Colonic mucosa (tissue), 4 donors: Measurements from ENCODE around the gene TTC22. TPM values are rescaled to one million over a fixed set of nuclear protein-coding genes. Genes with fewer than 3 reads are reported as not detected.

Experiments
- DNase-seq: peaks from one replicate; pipeline ENCODE4 v3.0.0-alpha.2; 2020
- H3K27ac ChIP-seq: fragments of 200-600 bp; one replicate; pipeline ENCODE4 v1.8.0; 2021
- H3K27me3 ChIP-seq: fragments of 200-600 bp; one replicate; pipeline ENCODE4 v1.8.0; 2021
- H3K36me3 ChIP-seq: fragments of 200-600 bp; one replicate; pipeline ENCODE4 v1.8.0; 2021
- H3K4me1 ChIP-seq: fragments of 200-600 bp; one replicate; pipeline ENCODE4 v1.8.0; 2021; ENCODE audit warnings: mild to moderate bottlenecking
- H3K4me3 ChIP-seq: fragments of 200-600 bp; one replicate; pipeline ENCODE4 v1.8.0; 2021
- H3K9ac ChIP-seq, 2 donors: one replicate each; pipeline ENCODE4 v1.7.0; 2013; ENCODE audit warnings: control low read depth in 2 of 2, low read depth in 2 of 2, low read length in 2 of 2
- H3K9me3 ChIP-seq: fragments of 200-600 bp; one replicate; pipeline ENCODE4 v1.8.0; 2021
- intact Hi-C: fragments of 100-400 bp; cut with DNase I; formaldehyde crosslinking; loops from one replicate; pipeline ENCODE4 v1.14.1; 2022
- total RNA-seq, 2 donors: library from RNA; stranded (reverse); fragmentation: NEBNext Ultra II Directional in 1 of 2; extraction: Animal tissue kit (Norgen Biotek cat#: 25700) in 1 of 2; gene quantifications; one replicate each; pipeline ENCODE4 v1.2.1, GENCODE V29; 2021
- TF ChIP-seq, protein P1 (sequence below): fragments of 200-600 bp; IDR thresholded peaks from one replicate; pipeline ENCODE4 v1.8.0; 2022; ENCODE audit warnings: antibody characterized with exemption, mild to moderate bottlenecking
- donor health status: healthy.
- donor health status: DM: no; HTN: no; CAD: no.
- donor health status: DM: no; HTN: no; CAD: no.

The TTC22 gene
- total RNA-seq, 2 donors from 2014 or later, result 52.4 to 80.6 TPM

DNA sequence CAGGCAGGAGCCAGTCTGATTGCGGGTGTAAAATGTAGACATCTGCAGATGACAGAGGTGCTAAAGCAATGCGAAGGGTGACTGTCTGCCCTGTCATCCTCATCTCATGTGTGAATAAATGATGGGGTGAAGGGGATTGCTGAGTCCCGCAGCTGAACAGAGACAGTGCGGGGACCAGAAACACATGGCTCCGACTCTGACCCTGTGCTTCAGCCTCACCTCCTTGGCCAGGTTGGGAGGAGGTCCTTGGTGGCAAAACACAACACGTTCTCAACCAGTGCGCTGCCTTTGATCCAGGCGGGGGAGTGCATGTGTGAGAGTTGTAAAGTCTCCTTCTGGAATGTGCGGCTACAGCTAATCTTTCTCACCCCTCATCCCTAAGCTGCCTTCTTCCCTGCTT lies 32.0 kb upstream of the TTC22 start:
- DNase-seq, result no peak
- Histone ChIP-seq H3K27me3 (no peaks in the 10 kb centered on the region), H3K4me1 (no peaks in the 10 kb centered on the region), H3K9me3 (no peaks in the 10 kb centered on the region), H3K4me3 (no peak overlapping the region), H3K27ac (no peak overlapping the region), H3K9ac (no peak overlapping the region), H3K36me3 (no peaks in the 10 kb centered on the region)
- TF ChIP-seq, protein P1, sequence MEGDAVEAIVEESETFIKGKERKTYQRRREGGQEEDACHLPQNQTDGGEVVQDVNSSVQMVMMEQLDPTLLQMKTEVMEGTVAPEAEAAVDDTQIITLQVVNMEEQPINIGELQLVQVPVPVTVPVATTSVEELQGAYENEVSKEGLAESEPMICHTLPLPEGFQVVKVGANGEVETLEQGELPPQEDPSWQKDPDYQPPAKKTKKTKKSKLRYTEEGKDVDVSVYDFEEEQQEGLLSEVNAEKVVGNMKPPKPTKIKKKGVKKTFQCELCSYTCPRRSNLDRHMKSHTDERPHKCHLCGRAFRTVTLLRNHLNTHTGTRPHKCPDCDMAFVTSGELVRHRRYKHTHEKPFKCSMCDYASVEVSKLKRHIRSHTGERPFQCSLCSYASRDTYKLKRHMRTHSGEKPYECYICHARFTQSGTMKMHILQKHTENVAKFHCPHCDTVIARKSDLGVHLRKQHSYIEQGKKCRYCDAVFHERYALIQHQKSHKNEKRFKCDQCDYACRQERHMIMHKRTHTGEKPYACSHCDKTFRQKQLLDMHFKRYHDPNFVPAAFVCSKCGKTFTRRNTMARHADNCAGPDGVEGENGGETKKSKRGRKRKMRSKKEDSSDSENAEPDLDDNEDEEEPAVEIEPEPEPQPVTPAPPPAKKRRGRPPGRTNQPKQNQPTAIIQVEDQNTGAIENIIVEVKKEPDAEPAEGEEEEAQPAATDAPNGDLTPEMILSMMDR, result no peak
- intact Hi-C loops, result no loop called here

DNA sequence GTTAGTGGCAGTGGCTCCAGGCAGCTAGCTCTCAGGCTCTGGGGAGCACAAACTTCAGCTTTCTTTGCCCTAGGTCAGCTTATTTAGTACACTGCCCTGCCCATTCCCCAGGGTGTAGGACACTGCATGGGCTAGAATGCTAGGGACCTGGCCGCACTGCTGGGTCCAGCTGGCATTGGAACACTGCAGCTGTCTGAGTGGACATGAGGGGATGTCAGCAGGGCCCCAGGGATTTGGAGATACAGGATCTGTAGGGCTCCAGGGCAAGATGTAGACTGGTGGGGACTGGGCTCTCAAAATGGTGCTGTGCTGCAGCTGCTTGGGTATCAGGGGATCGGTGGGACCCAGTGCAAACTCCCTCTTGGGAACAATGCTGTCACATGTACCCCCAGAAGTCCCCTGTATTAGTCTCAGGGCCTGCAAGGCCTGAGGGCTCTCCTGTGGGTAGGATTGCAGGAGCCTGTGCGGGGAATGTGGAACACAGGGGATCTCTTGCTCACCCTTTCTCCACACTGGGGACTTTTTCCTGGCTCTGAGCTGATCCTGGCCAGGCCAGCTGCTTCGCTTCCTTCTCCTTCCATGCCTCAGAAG lies 25.2 kb upstream of the TTC22 start:
- H3K4me3 ChIP-seq, result no peak overlapping the region
- no peak for DNase-seq
- intact Hi-C loops, result no loop called here
- no peaks in the 10 kb centered on the region for H3K36me3 ChIP-seq
- H3K4me1 ChIP-seq, result no peaks in the 10 kb centered on the region
- H3K9me3 ChIP-seq, result no peaks in the 10 kb centered on the region
- TF ChIP-seq, protein P1, result no peak
- H3K9ac ChIP-seq, result no peak overlapping the region
- H3K27ac ChIP-seq, result no peak overlapping the region
- no peaks in the 10 kb centered on the region for H3K27me3 ChIP-seq

DNA sequence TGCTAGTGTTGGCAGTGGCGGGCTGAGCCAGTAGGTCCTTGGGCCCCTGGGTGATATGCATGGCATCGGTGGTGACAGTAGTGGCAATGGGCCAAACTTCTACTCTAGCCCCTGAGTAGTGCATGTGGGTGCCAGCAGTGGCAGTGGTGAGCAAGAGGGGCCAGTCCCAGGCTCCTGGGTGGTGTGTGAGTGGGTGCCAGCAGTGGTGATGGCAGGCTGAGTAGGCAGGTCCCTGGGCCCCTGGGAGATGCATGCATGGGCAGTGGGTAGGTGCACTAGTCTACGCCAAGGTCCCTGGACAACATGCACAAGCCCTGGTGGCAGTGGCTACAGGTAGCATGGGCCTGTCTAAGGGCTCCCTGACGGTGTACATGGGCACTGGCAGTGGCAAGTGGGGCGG lies 24.6 kb upstream of the TTC22 start:
- intact Hi-C loops, result no loop called here
- DNase-seq, result no peak
- Histone ChIP-seq H3K36me3 (no peaks in the 10 kb centered on the region), H3K27ac (no peak overlapping the region), H3K4me3 (no peak overlapping the region), H3K9ac (no peak overlapping the region), H3K4me1 (no peaks in the 10 kb centered on the region), H3K9me3 (no peaks in the 10 kb centered on the region), H3K27me3 (no peaks in the 10 kb centered on the region)
- TF ChIP-seq, protein P1, result no peak

DNA sequence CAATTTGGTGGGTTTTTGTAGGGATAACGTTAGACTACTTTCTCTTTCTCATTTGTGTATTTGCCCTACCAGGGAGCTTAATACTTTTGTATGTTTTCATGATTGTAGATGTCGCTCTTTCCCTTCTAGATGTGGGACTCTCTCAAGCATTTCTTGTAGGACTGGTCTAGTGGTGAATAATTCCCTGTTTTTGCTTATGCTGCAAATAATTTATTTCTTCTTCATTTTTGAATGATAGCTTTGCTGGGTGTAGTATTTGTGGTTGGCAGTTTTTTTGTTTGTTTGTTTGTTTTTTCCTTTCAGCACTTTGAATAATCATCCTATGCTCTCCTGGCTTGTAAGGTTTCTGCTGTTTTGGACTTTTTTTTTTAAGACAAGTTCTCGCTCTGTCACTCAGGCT lies 22.5 kb upstream of the TTC22 start:
- intact Hi-C loops, result no loop called here
- TF ChIP-seq, protein P1, result no peak
- H3K4me1 ChIP-seq, result no peaks in the 10 kb centered on the region

DNA sequence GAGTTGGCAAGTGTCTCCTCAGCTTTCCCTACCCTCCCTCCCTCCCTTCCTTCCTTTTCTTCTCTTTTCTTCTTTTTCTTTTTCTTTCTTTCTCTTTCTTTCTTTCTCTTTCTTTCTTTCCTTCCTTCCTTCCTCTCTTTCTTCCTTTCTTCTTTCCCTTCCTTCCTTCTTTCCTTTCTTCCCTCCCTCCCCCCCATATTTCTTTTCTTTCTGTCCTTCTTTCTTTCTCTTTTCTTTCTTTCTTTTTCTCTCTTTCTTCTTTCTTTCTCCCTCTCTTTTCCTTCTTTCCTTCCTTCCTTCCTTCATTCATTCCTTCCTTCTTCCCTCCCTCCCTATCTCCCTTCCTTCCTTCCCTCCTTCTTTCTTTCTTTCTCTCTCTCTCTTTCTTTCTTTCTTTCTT lies 18.6 kb upstream of the TTC22 start:
- no peaks in the 10 kb centered on the region for H3K4me1 ChIP-seq
- H3K4me3 ChIP-seq, result no peak overlapping the region
- no peak overlapping the region for H3K27ac ChIP-seq
- no peak for DNase-seq
- no peak overlapping the region for H3K9ac ChIP-seq
- intact Hi-C loops, result no loop called here
- no peaks in the 10 kb centered on the region for H3K27me3 ChIP-seq
- TF ChIP-seq, protein P1, result no peak
- H3K36me3 ChIP-seq, result no peaks in the 10 kb centered on the region
- H3K9me3 ChIP-seq, result no peaks in the 10 kb centered on the region

More for the DNA sequence above, 22.5 kb upstream of the TTC22 start:
- DNase-seq, result no peak
- H3K36me3 ChIP-seq, result no peaks in the 10 kb centered on the region
- H3K9me3 ChIP-seq, result no peaks in the 10 kb centered on the region
- H3K27ac ChIP-seq, result no peak overlapping the region
- H3K9ac ChIP-seq, result no peak overlapping the region
- no peak overlapping the region for H3K4me3 ChIP-seq
- H3K27me3 ChIP-seq, result no peaks in the 10 kb centered on the region
